Hippocampal formation (tissue), 2 donors: Measurements from ENCODE around the gene MLKL.
A peak's percentile ranks its signal among the peaks of the same experiment; 100 is the strongest.
"Not testable (repeated sequence)": the region's sequence is repeated elsewhere in the genome, so short reads cannot be mapped to it uniquely, and the experiment has no call there.

Experiments used
- DNase-seq, 2 donors: peaks; one replicate each; lab custom pipeline; 2025; lab: John Stamatoyannopoulos, UW

Gene MLKL

DNA sequence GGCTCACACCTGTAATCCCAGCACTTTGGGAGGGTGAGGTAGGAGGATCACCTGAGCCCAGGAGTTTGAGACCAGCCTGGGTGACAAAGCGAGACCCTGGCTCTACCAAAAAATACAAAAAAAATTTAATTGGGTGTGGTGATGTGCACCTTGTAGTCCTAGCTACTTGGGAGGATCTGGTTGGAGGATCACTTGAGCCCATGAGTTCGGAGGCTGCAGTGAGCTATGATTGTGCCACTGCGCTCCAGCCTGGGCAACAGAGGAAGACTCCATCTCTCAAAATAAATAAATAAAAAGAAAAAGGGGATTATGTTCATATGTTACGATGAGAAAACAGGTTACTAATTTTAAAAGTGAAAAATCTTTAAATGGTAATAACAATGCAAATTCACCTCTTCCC is 996 bp downstream of the MLKL start:
- no peak for DNase-seq

DNA sequence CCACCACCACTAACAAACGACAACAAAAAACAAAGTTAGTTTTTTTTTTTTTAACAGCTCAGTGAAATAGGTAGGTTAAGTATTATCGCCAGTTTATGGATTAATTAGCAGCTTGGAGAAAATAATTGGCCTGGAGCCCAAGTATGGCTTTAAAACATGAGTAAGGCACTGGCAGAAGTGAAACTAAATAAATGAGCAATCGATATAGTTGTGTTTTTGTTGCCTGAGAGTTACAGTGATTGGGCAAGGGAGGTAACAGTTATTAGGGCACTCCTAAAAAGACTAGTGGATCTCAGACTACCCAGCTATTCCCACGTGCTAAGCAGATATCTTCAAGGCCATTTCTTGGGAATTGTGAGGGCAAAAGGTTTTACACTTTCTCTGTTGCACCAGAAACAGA is 2.4 kb downstream of the MLKL start:
- DNase-seq: no peak

DNA sequence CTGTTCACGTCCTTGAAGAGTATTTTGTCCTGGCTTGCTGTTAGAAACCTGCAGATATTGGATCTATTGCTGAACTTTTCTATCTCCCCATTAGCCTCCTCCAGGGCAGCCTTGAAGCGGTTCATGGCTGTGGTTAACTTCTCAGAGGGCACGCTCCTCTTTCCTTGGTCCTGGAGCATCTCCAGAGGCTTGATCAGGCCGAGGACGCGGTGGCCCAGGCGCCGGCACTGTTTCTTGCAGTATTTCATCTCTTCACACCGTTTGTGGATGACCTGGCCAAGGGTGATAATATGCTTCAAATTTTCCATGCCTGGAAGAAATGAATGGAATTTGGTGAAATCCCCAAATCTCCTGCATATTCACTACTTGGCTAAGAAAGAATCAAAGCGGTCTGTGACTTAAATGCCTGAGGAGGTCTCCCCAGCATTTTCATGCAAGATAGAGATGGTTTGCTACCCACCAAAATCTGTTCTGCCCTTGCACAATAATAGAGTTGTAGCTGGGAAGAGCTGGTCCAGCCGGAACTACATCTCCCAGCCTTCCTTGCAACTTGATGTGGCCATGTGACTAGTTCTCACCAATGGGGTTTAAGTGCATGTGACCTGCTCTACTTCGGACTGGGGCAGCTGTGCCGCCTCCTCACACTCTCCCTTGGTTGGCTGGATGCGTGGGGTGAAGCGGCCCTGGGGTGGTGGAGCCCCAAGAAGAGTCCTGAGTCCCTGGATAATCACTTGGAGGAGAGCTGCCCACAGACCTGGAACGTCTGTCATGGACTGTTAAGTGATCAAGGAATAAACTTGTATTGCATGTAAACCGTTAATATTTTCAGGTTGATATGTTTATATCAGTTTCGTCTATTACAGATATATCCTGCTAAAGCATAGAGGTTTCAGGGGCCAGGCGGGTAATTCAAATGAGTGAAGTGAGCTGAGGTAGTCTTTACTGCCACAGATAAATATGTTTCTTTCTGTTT is 4.9 kb downstream of the MLKL start:
- DNase-seq: peak; percentile 75 to 88

DNA sequence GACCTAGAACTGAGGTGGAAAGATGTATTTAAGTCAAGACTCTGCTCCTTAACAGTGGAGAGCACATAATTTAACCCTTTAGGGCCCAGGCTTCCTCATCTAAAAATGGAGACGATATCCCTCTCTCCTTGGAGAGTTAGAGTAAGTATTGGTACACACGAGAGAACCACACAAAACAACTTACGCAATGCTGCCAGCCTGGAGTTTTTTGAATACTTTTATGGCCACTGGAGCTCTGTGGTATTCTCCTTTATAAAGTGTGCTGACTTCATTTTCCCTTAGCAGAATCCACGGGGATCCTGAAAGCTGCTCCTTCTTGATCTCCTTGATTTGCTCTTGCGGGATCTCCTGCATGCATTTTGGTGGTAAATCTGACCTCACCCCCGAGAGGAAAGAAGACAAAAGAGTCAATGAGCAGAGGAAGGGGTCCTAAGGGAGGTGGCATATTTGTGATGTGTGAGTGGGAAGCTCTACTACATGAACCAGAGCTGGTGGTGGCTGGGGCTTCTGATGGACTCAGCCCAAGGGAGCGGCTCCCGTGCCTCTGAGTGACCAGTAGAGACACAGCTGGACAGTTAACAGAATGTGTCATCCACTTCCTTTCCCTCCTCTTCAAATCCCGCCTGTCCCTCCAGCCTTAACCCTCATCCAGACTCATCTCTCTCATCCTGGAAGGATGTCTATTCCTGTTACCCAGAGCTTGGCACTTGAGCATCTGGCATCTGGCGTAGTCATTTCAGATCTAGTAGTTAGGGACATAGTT is 9.4 kb downstream of the MLKL start:
- no peak for DNase-seq

DNA sequence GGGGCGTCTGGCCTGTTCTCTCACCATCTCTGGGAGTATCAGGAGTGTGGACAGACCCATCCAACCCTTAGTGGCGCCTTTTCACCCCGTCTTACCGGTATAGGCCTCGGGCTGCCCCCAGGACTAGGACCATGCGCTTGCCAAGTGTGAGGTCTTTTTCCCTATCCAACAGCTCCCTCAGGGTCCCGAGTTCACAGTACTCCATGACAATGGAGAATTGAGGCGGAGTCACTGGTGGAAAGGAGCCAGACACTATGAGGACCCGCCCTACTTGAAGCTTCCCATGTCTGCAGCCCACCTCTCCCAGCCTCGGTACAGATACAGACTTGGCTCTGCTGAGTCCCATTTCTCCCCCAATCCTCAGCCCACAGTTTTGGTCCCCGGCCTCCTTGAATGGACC is 18.1 kb downstream of the MLKL start:
- DNase-seq: no peak

DNA sequence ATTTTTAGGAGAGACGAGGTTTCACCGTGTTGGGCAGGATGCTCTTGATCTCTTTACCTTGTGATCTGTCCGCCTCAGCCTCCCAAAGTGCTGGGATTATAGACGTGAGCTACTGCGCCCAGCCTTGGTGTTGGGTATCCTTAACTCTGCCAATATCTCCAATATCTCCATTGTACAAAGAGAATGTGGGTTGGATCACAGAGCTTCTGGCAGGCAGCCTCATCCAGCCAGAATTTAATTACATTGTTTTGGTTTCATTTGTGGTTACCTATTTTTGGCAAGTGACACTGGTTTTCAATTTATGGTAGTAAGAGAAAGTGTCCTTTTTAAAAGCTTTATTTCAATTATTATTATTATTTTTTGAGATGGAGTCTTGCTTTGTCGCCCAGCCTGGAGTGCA is 20.0 kb downstream of the MLKL start:
- DNase-seq: no peak

DNA sequence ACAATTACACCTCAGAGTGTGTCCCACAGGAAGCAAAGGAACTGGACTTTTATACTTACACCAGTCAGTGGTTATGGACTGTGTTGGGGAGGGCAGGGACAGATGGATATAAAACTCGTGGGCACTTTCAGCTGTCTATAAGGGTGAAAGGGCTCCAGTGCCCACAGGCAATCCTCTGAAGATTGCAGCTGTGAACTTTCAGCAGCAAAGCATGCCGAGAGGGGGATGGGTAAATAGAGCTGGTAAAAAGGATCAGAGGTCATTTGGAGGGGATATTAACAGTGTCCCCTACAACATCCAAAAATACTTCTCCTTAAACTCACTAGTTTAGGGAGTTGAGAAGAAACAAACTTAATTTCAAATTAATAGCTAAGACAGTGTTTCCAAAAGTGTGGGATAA is 20.7 kb downstream of the MLKL start:
- DNase-seq: no peak

DNA sequence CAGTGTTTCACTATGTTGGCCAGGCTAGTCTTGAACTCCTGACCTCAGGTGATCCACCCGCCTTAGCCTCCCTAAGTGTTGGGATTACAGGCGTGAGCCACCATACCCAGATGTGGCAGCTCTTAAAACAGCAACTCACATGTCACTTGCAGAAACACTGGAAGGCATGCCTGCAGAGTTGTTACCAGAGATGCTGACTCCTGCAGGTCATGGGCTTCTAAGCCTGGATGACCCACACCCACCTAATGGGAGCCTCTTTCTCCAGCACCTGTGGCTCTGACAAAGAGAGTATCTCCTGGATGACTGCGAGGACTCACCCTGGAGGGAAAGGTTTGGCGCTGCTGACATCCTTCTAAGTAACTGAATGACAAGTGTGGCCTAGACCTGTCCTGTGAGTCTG is 22.8 kb downstream of the MLKL start:
- DNase-seq: no peak

DNA sequence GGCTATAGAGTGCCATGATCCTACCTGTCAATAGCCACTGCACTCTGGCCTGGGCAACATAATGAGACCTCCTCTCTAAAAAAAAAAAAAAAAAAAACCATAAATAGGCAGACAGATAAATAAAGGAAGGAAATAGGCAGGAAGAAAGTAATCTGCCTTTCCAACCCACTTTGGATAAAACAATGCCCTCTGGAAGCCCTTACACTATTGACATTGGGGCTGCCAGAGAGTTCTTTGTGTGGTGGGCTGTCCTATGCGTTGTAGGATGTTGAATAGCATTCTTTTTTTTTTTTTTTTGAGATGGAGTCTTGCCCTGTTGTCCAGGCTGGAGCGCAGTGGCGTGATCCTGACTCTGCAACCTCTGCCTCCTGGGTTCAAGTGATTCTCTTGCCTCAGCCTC is 26.8 kb downstream of the MLKL start:
- no peak for DNase-seq

DNA sequence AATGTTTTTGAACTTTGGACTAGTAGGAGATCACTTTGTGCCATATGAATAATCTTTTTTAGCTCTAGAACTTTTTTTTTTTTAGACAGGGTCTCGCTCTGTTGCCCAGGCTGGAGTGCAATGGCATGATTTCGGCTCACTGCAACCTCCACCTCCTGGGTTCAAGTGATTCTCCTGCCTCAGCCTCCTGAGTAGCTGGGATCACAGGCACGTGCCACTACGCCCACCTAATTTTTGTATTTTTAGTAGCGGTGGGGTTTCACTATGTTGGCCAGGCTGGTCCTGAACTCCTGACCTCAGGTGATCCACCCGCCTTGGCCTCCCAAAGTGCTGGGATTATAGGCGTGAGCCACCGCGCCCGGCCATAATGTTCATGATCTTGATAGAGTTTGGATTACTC is 31.8 kb downstream of the MLKL start:
- DNase-seq: not testable (repeated sequence)

DNA sequence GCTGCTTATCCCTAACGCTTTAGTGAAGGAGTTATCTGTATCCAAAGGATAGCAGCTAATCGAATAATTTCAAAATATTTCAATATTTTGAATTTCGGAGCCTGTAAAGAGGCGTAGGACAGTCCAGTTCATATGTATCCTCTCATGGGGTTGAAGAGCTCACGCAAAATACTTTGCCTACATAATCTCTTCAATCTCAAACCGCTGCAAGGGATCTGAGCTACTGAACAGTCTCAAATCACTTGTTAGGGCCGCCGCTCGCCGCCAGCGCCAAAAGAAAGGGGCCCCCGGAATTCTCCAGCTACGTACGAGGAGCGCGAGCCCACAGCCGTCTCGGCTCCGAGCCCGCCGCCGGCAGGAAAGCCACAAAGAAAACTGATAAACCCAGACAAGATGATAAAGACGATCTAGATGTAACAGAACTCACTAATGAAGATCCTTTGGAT is 33.4 kb downstream of the MLKL start:
- DNase-seq: peak in 1 of 2 donors; percentile 13

DNA sequence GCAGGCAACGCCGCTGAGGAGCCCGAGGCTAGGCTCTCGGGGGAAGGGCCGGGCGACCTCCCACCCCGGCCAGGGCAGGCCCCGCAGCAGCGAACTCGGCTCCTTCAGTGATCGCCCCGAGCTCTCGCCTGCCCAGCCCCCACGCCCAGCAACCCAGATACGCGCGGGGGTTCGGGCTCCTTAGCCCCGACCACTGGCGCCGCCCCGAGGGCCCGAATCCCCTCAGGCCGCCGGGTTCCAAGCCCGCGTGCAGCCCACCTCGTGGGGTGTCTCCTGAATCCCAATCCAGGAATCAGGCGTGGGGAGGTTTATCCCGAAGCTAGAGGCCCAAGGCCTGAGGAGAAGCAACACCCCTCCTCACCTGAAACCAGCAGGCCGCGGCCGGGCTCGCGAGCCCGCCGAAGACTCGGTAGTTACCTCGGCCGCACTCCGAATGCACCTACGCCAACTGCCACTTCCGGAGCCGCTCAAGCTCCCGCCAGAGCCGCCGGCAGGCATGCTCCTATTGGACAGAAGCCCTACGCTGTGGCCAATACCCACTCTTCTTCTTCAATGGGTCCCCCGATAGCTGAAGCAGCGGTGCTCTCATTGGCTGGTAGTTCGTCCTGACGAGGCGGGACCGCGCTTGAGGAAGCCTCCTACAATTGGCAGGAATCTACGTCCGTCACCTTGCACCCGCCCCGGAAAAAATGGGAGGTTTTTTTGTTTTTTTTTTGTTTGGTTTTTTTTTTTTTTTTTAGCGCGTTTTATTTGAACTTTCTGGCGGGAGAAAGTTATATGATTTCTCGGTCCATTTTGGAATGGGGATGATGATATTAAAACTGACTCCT is 34.0 kb downstream of the MLKL start, which contains the start of gene RFWD3:
TSS of gene RFWD3 (minus strand) at position 453 of the 830 bp plus-strand sequence. CDS start 5,428 bp downstream, outside the sequence.
- peak; percentile 97 to 99 for DNase-seq

DNA sequence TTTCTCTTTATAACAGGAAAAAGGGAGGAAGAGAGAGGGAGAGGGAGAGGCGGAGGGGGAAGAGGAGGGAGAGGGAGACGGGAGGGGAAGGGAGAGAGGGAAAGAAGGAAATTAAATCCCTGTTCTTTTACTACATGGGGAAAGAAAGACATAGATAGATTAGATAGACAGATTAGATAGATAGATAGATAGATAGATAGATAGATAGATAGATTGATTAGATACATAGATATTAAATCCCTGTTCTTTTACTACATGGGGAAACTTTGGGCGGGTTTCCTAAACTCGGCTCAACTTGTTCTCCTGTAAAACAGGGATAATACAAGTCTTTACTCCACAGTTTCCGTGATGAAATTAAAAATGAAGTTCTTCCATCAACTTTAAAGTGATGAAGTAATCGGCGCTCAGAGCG is 34.6 kb downstream of the MLKL start:
- DNase-seq: no peak

DNA sequence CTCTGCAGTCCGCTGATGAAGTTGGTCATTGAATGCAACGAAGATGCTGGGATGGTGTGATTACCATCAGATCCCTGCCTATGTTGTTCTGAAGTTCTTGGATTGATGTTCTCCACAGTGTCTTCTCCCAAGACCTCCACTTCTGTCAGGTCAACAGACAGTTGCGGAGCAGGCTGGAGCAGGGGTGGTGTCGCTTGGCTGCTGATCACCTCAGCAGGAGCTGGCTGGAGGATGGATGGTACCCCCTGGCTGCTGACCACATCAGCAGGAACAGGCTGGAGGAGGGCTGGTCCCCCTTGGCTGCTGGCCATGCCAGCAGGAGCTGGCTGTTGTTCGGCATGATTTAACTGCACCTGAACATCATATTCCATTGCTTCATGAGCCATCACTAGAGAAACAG is 39.6 kb downstream of the MLKL start:
- no peak for DNase-seq

DNA sequence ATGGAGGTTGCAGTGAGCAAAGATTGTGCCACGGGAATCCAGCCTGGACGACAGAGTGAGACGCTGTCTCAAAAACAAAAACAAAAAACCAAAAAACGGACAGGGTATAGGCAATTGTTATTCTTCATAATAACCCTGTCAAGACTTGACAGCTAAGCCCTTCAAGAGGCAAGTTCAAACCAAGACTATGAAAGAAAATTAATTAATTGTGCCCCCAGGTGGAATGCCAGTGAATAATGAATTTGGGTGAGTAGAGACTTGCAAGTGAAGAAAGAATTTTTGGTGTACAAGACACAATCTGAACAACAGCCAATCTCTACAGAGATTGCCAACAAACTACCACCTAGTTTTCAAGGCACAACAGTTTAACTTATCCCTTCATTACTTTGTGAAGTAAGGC is 40.3 kb downstream of the MLKL start:
- DNase-seq: no peak

DNA sequence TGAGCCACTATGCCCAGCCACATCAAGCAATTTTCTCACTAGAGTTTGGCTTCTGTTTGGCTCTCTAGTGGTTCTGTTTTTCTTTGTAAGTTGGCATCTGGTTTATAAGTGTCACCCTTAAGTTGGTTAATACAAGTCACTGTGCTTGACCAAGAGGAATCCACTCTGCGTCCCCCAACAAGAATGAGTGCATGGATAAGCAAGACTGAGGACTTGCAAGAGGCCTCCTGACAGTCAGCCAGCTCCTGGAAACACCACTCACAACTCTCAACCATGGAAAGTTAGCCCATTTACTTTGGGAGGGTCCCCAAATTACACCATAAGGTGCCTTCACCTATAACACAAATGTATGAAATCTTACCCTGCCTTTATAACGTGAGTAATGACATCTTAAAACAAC is 41.6 kb downstream of the MLKL start:
- DNase-seq: no peak

DNA sequence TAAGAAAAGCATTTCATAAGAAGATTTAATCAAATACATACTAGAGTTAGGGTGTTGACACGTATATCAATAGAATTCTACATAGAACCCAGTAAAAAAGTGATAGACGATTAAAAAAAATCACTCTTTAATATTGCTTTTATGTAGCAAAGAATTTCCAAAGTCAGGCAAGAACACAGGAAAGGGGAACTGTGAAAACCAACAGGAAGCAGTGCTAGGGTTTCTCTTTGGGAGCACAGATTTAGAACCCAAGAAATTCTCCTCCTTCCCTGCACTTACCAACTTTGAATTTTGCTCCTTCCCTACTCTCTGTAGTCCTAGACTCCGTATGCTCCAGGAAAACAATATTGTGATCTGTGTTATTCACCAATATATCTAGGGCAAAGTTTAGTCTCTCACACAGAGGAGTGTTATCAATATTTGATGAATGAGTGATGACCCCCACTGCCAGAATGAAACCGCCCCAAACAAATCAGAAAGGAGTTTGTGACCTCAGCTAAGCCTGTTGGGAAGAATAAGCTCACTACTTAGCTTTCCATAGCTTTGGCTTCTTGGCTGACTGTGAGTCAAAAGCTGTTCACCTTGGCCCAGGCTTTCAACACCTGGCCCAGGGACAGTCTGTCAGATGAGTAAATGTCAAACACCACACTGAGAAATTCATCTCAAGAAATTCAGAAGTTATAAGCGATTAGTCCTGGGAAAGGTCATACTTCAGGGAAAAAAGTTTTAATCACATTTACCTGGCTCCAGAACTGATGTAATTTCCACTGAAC is 42.6 kb downstream of the MLKL start:
- peak in 1 of 2 donors; percentile 0 for DNase-seq

DNA sequence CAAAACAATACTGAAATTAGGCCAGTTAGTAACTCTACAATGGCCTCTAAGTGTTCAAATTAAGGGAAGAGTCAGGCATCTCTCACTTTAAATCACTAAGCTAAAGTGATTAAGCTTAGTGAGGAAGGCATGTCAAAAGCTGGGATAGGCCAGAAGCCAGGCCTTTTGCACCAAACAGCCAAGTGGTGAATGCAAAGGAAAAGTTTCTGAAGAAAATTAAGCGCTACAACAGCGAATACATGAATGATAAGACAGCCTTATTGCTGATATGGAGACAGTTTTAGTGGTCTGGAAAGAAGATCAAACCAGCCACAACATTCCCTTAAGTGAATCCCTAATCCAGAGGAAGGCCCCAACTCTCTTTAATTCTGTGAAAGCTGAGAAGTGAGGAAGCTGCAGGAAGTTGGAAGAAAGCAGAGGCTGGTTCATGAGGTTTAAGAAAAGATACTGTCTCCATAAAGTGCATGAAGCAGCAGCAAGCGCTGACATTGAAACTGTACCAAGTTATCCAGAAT is 46.1 kb downstream of the MLKL start:
- no peak for DNase-seq

DNA sequence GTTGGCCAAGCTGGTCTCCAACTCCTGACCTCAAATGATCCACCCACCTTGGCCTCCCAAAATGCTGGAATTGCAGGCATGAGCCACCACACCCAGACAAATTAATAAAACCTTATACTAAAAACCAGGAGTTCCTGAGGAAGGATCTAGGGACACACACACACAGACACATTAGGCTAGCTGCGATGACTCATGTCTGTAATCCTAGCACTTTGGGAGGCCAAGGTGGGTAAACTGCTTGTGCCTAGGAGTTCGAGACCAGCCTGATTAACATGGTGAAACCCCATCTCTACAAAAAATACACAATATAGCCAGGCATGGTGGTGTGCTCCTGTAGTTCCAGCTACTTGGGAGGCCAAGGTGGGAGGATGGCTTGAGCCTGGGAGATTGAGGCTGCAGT is 47.8 kb downstream of the MLKL start:
- DNase-seq: not testable (repeated sequence)

DNA sequence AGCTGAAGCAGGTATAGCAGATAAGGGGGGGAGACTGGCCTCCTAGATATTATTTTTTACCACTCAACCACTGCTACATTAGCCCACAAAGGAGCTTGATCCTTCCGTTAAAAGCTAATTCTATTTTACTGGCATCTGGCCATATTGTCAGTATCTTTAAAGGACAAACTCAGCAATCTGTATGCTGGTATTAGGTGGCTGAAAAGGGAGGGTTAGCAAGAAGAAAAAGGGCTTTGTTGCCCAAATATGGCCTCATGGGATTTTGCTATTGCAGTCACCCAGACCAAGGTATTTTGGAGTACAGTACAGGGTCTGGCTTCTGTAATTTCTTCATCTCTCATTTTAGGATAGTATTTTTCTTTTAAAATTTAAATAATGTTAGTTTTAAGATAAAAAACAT is 48.4 kb downstream of the MLKL start:
- no peak for DNase-seq

DNA sequence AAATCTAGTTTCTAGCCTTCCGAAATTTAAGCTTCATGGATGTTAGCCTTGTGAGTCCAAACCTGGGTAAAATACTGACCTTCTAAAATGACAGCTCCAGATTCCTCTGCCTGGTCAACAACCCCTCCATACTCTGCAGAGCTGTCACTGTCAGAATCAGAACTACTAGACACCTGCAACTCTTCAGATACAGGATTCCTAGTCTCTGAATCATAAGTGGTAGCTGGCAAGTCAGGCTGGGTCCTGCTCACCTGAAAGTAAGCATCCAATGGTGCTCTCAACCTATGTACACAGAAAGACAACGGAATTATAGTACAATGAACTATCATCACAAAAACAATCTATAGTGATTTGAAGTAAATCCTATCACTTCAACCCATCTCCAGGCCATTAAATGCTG is 48.8 kb downstream of the MLKL start:
- no peak for DNase-seq
